ENCODE measurements around the gene ENOX2. TPM values are rescaled to one million over a fixed set of nuclear protein-coding genes. Genes with fewer than 3 reads are reported as not detected.

Gene ENOX2
- total RNA-seq, 4 donors from 2014 or later = 1.5 to 10.4 (median 4.6) TPM

DNA sequence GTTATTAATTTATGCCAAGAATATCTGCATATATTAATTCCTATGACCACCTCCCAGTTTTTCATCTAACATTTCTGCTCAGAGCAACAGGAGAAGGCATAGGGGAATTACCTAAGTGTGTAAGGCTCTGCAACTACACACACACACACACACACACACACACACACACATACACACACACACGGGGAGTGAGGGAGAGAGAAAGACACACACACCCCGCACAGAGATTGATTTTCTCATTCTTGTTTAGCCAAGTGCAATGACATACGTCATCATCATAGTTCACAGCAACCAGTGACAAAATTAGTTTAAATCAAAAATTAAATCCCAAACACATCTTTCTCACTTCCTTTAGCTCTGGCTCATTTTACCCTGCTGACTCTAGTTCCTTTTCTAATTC lies 298.1 kb downstream of the ENOX2 start:
- H3K36me3 ChIP-seq = no peaks in the 10 kb centered on the region
- intact Hi-C loops (cut with DNase I; ENCODE audit: low total_unique reads) = no loop called here
- H3K9me3 ChIP-seq = no peaks in the 10 kb centered on the region
- in situ Hi-C loops (cut with MboI; ENCODE audit: low pct_ligation_motif_present in 1 of 4, low pct_unique_long_range_greater_than_20kb in 1 of 4, low sequenced_read_pairs in 3 of 4) = no loop called here
- TF ChIP-seq POLR2AphosphoS5 (IDR thresholded peaks at IDR 0.05) (no peak), EP300 (IDR thresholded peaks at IDR 0.05; ENCODE audit: low read depth) (no peak), POLR2A (IDR thresholded peaks at IDR 0.05) (no peak)
- TF ChIP-seq, protein P1, sequence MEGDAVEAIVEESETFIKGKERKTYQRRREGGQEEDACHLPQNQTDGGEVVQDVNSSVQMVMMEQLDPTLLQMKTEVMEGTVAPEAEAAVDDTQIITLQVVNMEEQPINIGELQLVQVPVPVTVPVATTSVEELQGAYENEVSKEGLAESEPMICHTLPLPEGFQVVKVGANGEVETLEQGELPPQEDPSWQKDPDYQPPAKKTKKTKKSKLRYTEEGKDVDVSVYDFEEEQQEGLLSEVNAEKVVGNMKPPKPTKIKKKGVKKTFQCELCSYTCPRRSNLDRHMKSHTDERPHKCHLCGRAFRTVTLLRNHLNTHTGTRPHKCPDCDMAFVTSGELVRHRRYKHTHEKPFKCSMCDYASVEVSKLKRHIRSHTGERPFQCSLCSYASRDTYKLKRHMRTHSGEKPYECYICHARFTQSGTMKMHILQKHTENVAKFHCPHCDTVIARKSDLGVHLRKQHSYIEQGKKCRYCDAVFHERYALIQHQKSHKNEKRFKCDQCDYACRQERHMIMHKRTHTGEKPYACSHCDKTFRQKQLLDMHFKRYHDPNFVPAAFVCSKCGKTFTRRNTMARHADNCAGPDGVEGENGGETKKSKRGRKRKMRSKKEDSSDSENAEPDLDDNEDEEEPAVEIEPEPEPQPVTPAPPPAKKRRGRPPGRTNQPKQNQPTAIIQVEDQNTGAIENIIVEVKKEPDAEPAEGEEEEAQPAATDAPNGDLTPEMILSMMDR (IDR thresholded peaks at IDR 0.05) = no peak
- no peaks in the 10 kb centered on the region for H3K4me1 ChIP-seq
- WGBS, 2 donors (ENCODE audit: low coverage in 1 of 2) = 73% methylated on average over 3 of the region's 3 CpGs; no CpG with 5 or more reads in 1 of the 2 donors
- DNase-seq = no peak
- H3K27ac ChIP-seq = no peak overlapping the region
- no peaks in the 10 kb centered on the region for H3K27me3 ChIP-seq
- no peak overlapping the region for H3K4me3 ChIP-seq

DNA sequence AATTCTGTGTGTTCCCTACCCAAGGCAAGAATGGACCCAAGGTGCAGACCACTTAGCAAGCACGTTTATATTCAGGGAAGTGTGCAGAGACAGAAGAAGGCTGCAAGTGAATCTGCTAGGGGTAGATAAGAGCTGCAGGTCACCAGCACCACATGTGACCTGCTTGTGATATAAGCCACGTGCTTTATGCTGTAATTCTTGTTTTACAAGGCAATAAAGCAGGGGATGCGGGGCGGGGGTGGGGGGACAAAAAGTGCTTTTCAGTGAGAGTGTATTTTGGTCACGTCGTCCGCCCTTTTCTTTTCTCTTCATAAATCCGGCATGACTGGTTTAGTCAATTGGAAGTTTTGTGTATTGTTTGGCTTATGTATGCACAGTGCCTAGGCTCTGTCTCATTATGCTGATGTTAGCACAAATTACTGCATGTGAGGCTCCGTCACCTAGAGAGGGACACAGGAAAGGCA lies 308.5 kb downstream of the ENOX2 start:
- Histone ChIP-seq H3K9me3 (no peaks in the 10 kb centered on the region), H3K4me3 (no peak overlapping the region), H3K4me1 (no peaks in the 10 kb centered on the region), H3K36me3 (no peaks in the 10 kb centered on the region), H3K27me3 (no peaks in the 10 kb centered on the region), H3K27ac (no peak overlapping the region)
- in situ Hi-C loops (cut with MboI; ENCODE audit: low pct_ligation_motif_present in 1 of 4, low pct_unique_long_range_greater_than_20kb in 1 of 4, low sequenced_read_pairs in 3 of 4) = no loop called here
- WGBS, 2 donors (ENCODE audit: low coverage in 1 of 2) = 34% methylated on average over 9 of the region's 9 CpGs; no CpG with 5 or more reads in 1 of the 2 donors
- TF ChIP-seq POLR2A (IDR thresholded peaks at IDR 0.05) (no peak), EP300 (IDR thresholded peaks at IDR 0.05; ENCODE audit: low read depth) (no peak), POLR2AphosphoS5 (IDR thresholded peaks at IDR 0.05) (no peak)
- TF ChIP-seq, protein P1 (IDR thresholded peaks at IDR 0.05) = no peak
- no peak for DNase-seq
- intact Hi-C loops (cut with DNase I; ENCODE audit: low total_unique reads) = no loop called here

DNA sequence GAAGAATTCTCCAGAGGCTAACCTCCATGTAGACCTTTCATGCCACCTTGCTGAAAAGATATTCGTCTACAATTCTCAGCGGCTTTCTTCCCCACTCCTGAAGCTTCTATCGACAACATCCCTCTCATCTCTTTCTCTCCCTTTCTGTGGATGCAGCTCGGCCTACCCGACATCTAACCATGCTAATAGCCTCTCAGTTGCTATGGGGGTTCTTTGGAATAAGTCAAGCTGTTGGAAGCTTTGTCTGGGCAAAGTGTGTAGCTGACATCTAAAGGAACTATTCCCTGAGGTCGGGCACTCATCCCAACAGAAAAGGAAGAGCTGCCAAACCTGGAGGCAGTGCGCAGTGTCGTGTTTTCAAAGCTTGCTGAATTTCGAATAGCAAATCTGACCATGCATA lies 309.1 kb downstream of the ENOX2 start:
- in situ Hi-C loops (cut with MboI; ENCODE audit: low pct_ligation_motif_present in 1 of 4, low pct_unique_long_range_greater_than_20kb in 1 of 4, low sequenced_read_pairs in 3 of 4) = no loop called here
- intact Hi-C loops (cut with DNase I; ENCODE audit: low total_unique reads) = no loop called here
- Histone ChIP-seq H3K4me1 (no peaks in the 10 kb centered on the region), H3K4me3 (no peak overlapping the region), H3K9me3 (no peaks in the 10 kb centered on the region), H3K27ac (no peak overlapping the region), H3K27me3 (no peaks in the 10 kb centered on the region), H3K36me3 (no peaks in the 10 kb centered on the region)
- TF ChIP-seq, protein P1 (IDR thresholded peaks at IDR 0.05) = no peak
- no peak for TF ChIP-seq EP300 (IDR thresholded peaks at IDR 0.05; ENCODE audit: low read depth)
- TF ChIP-seq POLR2AphosphoS5 (IDR thresholded peaks at IDR 0.05) = no peak
- TF ChIP-seq POLR2A (IDR thresholded peaks at IDR 0.05) = no peak
- WGBS, 2 donors (ENCODE audit: low coverage in 1 of 2) = 80 to 83% methylated on average over 5 to 9 of the region's 9 CpGs
- DNase-seq = no peak

DNA sequence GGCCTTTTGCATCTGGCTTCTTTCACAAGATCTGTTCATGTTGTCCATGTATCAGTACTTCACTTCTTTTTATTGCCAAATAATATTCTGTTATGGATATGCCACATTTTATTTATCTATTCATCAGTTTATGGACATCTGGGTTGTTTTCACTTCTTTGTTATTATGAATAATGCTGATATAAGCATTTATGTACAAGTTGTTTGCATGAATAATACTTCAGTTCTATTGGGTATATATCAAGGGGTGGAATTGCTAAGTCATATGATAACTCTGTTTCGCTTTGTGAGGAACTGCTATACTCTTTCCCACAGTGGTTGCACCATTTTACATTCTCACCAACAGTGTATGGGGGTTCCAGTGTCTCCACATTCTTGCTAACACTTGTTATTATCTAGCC lies 310.8 kb downstream of the ENOX2 start:
- Histone ChIP-seq H3K36me3 (no peaks in the 10 kb centered on the region), H3K27me3 (no peaks in the 10 kb centered on the region), H3K27ac (no peak overlapping the region), H3K4me1 (no peaks in the 10 kb centered on the region), H3K9me3 (no peaks in the 10 kb centered on the region), H3K4me3 (no peak overlapping the region)
- intact Hi-C loops (cut with DNase I; ENCODE audit: low total_unique reads) (no loop called here), in situ Hi-C loops (cut with MboI; ENCODE audit: low pct_ligation_motif_present in 1 of 4, low pct_unique_long_range_greater_than_20kb in 1 of 4, low sequenced_read_pairs in 3 of 4) (no loop called here)
- 81% methylated on average over 1 of the region's 1 CpG; no CpG with 5 or more reads in 1 of the 2 donors for WGBS, 2 donors (ENCODE audit: low coverage in 1 of 2)
- TF ChIP-seq, protein P1 (IDR thresholded peaks at IDR 0.05) = no peak
- TF ChIP-seq POLR2A (IDR thresholded peaks at IDR 0.05) = no peak
- no peak for TF ChIP-seq EP300 (IDR thresholded peaks at IDR 0.05; ENCODE audit: low read depth)
- TF ChIP-seq POLR2AphosphoS5 (IDR thresholded peaks at IDR 0.05) = no peak
- DNase-seq = no peak
